ENCODE results near the gene EPS15. TPM values are rescaled to one million over a fixed set of nuclear protein-coding genes. Genes with fewer than 3 reads are reported as not detected.

Gene EPS15
- total and polyA plus RNA-seq, 10 of the 15 experiments (the other 5 are each of a cell fraction or from before 2014, with no cell fraction given) = 24.7 to 87.8 (median 56.3) TPM

DNA sequence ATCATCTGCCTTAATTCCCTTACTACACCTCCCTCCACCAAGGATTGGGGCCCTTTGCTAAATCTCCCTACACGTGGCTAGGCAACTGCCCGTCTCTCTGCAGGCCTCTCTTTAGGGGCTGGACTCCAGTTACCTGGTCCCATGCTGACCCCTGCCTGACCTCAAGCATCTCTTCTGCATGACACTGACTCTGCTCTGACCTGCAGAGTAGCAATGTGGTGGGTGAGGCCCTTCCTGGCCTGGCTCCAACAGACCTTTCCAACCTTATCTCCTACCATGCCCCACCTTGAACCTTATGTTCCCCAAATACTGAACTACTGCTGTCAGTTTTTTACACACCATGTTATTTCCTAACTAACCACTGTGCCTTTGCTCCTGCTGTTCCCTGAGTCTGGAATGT is 45.9 kb upstream of the EPS15 start (continued):
- TF ChIP-seq, protein P1, sequence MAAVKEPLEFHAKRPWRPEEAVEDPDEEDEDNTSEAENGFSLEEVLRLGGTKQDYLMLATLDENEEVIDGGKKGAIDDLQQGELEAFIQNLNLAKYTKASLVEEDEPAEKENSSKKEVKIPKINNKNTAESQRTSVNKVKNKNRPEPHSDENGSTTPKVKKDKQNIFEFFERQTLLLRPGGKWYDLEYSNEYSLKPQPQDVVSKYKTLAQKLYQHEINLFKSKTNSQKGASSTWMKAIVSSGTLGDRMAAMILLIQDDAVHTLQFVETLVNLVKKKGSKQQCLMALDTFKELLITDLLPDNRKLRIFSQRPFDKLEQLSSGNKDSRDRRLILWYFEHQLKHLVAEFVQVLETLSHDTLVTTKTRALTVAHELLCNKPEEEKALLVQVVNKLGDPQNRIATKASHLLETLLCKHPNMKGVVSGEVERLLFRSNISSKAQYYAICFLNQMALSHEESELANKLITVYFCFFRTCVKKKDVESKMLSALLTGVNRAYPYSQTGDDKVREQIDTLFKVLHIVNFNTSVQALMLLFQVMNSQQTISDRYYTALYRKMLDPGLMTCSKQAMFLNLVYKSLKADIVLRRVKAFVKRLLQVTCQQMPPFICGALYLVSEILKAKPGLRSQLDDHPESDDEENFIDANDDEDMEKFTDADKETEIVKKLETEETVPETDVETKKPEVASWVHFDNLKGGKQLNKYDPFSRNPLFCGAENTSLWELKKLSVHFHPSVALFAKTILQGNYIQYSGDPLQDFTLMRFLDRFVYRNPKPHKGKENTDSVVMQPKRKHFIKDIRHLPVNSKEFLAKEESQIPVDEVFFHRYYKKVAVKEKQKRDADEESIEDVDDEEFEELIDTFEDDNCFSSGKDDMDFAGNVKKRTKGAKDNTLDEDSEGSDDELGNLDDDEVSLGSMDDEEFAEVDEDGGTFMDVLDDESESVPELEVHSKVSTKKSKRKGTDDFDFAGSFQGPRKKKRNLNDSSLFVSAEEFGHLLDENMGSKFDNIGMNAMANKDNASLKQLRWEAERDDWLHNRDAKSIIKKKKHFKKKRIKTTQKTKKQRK (IDR thresholded peaks at IDR 0.05; ENCODE audit: low read depth, low read length) = no peak
- TF ChIP-seq SMARCA5 (IDR thresholded peaks at IDR 0.05) = no peak
- TF ChIP-seq, protein P2, sequence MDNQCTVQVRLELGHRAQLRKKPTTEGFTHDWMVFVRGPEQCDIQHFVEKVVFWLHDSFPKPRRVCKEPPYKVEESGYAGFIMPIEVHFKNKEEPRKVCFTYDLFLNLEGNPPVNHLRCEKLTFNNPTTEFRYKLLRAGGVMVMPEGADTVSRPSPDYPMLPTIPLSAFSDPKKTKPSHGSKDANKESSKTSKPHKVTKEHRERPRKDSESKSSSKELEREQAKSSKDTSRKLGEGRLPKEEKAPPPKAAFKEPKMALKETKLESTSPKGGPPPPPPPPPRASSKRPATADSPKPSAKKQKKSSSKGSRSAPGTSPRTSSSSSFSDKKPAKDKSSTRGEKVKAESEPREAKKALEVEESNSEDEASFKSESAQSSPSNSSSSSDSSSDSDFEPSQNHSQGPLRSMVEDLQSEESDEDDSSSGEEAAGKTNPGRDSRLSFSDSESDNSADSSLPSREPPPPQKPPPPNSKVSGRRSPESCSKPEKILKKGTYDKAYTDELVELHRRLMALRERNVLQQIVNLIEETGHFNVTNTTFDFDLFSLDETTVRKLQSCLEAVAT (IDR thresholded peaks at IDR 0.05) = no peak
- TF ChIP-seq, protein P3, sequence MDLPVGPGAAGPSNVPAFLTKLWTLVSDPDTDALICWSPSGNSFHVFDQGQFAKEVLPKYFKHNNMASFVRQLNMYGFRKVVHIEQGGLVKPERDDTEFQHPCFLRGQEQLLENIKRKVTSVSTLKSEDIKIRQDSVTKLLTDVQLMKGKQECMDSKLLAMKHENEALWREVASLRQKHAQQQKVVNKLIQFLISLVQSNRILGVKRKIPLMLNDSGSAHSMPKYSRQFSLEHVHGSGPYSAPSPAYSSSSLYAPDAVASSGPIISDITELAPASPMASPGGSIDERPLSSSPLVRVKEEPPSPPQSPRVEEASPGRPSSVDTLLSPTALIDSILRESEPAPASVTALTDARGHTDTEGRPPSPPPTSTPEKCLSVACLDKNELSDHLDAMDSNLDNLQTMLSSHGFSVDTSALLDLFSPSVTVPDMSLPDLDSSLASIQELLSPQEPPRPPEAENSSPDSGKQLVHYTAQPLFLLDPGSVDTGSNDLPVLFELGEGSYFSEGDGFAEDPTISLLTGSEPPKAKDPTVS (IDR thresholded peaks at IDR 0.05; ENCODE audit: low read depth, low read length) = no peak
- TF ChIP-seq ETV6 (conservative IDR thresholded peaks at IDR 0.05 in 1 of 2, IDR thresholded peaks at IDR 0.05 in 1 of 2; ENCODE audit: borderline replicate concordance in 1 of 2, low read depth in 1 of 2) = no peak
- TF ChIP-seq, protein P4, sequence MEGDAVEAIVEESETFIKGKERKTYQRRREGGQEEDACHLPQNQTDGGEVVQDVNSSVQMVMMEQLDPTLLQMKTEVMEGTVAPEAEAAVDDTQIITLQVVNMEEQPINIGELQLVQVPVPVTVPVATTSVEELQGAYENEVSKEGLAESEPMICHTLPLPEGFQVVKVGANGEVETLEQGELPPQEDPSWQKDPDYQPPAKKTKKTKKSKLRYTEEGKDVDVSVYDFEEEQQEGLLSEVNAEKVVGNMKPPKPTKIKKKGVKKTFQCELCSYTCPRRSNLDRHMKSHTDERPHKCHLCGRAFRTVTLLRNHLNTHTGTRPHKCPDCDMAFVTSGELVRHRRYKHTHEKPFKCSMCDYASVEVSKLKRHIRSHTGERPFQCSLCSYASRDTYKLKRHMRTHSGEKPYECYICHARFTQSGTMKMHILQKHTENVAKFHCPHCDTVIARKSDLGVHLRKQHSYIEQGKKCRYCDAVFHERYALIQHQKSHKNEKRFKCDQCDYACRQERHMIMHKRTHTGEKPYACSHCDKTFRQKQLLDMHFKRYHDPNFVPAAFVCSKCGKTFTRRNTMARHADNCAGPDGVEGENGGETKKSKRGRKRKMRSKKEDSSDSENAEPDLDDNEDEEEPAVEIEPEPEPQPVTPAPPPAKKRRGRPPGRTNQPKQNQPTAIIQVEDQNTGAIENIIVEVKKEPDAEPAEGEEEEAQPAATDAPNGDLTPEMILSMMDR (IDR thresholded peaks at IDR 0.05 in 2 of 3, conservative IDR thresholded peaks at IDR 0.05 in 1 of 3; ENCODE audit: control insufficient read depth in 2 of 3, extremely low read depth in 1 of 3, insufficient read depth in 1 of 3, low read depth in 3 of 3, low read length in 3 of 3) = no peak
- no peak for TF ChIP-seq BMI1 (IDR thresholded peaks at IDR 0.05; ENCODE audit: borderline replicate concordance)
- no peak for TF ChIP-seq TARDBP (IDR thresholded peaks at IDR 0.05; ENCODE audit: borderline replicate concordance)
- TF ChIP-seq, protein P5, sequence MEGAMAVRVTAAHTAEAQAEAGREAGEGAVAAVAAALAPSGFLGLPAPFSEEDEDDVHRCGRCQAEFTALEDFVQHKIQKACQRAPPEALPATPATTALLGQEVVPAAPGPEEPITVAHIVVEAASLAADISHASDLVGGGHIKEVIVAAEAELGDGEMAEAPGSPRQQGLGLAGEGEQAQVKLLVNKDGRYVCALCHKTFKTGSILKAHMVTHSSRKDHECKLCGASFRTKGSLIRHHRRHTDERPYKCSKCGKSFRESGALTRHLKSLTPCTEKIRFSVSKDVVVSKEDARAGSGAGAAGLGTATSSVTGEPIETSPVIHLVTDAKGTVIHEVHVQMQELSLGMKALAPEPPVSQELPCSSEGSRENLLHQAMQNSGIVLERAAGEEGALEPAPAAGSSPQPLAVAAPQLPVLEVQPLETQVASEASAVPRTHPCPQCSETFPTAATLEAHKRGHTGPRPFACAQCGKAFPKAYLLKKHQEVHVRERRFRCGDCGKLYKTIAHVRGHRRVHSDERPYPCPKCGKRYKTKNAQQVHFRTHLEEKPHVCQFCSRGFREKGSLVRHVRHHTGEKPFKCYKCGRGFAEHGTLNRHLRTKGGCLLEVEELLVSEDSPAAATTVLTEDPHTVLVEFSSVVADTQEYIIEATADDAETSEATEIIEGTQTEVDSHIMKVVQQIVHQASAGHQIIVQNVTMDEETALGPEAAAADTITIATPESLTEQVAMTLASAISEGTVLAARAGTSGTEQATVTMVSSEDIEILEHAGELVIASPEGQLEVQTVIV (IDR thresholded peaks at IDR 0.05; ENCODE audit: borderline replicate concordance, partially characterized antibody) = no peak
- TF ChIP-seq ASH2L (IDR thresholded peaks at IDR 0.05; ENCODE audit: borderline replicate concordance, low read depth) = no peak
